Measurements from ENCODE around the gene CHRND. TPM values are rescaled to one million over a fixed set of nuclear protein-coding genes. Genes with fewer than 3 reads are reported as not detected.
A peak's percentile ranks its signal among the peaks of the same experiment; 100 is the strongest.

CHRND gene
- total RNA-seq, 4 donors from 2014 or later: not detected

GRCh38 chr2:232551250-232551638, 25.3 kb downstream of the CHRND start:
- Histone ChIP-seq H3K4me1 (peaks cover 0 to 53% (median 7%) of the 10 kb centered on the region in 4 donors), H3K9me3 (peaks cover 0 to 4% (median 0%) of the 10 kb centered on the region in 4 donors), H3K4me3 (peak overlapping the region; percentile 79 to 98 (median 86)), H3K27ac (peak overlapping the region; percentile 91 to 99 (median 96)), H3K36me3 (peaks cover 0 to 27% (median 0%) of the 10 kb centered on the region in 3 donors), H3K27me3 (no peaks in the 10 kb centered on the region)
- TF ChIP-seq EP300 (IDR thresholded peaks at IDR 0.05): no peak
- no peak for DNase-seq (ENCODE audit: low spot score in 2 of 2)
- WGBS, 2 donors: 14 to 22% methylated on average over 7 of the region's 7 CpGs

- peaks cover 0 to 4% (median 0%) of the 10 kb centered on the region in 4 donors for H3K9me3 ChIP-seq
- peak overlapping the region in 1 of 4 donors; percentile 99 for H3K27ac ChIP-seq
- no peak for TF ChIP-seq EP300 (IDR thresholded peaks at IDR 0.05)
- no peak for TF ChIP-seq CTCF (IDR thresholded peaks at IDR 0.05)
- no peak for TF ChIP-seq POLR2A (IDR thresholded peaks at IDR 0.05)
- H3K4me3 ChIP-seq: peak overlapping the region in 2 of 4 donors; percentile 79 to 98
- WGBS, 2 donors: 90 to 94% methylated on average over 4 of the region's 4 CpGs
- DNase-seq (ENCODE audit: low spot score in 2 of 2): no peak
- H3K4me1 ChIP-seq: peaks cover 0 to 53% (median 7%) of the 10 kb centered on the region in 4 donors
- H3K27me3 ChIP-seq: no peaks in the 10 kb centered on the region
- H3K36me3 ChIP-seq: peaks cover 0 to 27% (median under 1%) of the 10 kb centered on the region in 3 donors
Measured at GRCh38 chr2:232551776-232552175, 25.8 kb downstream of the CHRND start.

GRCh38 chr2:232556426-232556825, 30.5 kb downstream of the CHRND start:
- 84 to 85% methylated on average over 3 of the region's 3 CpGs for WGBS, 2 donors
- Histone ChIP-seq H3K27me3 (no peaks in the 10 kb centered on the region), H3K4me3 (no peak overlapping the region), H3K27ac (no peak overlapping the region), H3K4me1 (peaks cover 0 to 35% (median 7%) of the 10 kb centered on the region in 4 donors), H3K36me3 (peaks cover 0 to 57% (median 18%) of the 10 kb centered on the region in 3 donors), H3K9me3 (no peaks in the 10 kb centered on the region)
- no peak for TF ChIP-seq POLR2A (IDR thresholded peaks at IDR 0.05)
- TF ChIP-seq CTCF (IDR thresholded peaks at IDR 0.05): no peak
- TF ChIP-seq EP300 (IDR thresholded peaks at IDR 0.05): no peak
- DNase-seq (ENCODE audit: low spot score in 2 of 2): no peak

- Histone ChIP-seq H3K36me3 (peaks cover 0 to 97% (median 38%) of the 10 kb centered on the region in 3 donors), H3K4me1 (no peaks in the 10 kb centered on the region), H3K27me3 (no peaks in the 10 kb centered on the region), H3K27ac (no peak overlapping the region), H3K4me3 (no peak overlapping the region), H3K9me3 (no peaks in the 10 kb centered on the region)
- no peak for DNase-seq (ENCODE audit: low spot score in 2 of 2)
- 73 to 87% methylated on average over 8 of the region's 8 CpGs for WGBS, 2 donors
- TF ChIP-seq CTCF (IDR thresholded peaks at IDR 0.05) (no peak), EP300 (IDR thresholded peaks at IDR 0.05) (no peak), POLR2A (IDR thresholded peaks at IDR 0.05) (no peak)
Measured at GRCh38 chr2:232562515-232563151, 36.7 kb downstream of the CHRND start.

GRCh38 chr2:232563580-232563979, 37.6 kb downstream of the CHRND start:
- Histone ChIP-seq H3K4me3 (no peak overlapping the region), H3K9me3 (no peaks in the 10 kb centered on the region), H3K27ac (no peak overlapping the region), H3K4me1 (no peaks in the 10 kb centered on the region), H3K27me3 (no peaks in the 10 kb centered on the region), H3K36me3 (peaks cover 0 to 97% (median 33%) of the 10 kb centered on the region in 3 donors)
- no peak for TF ChIP-seq EP300 (IDR thresholded peaks at IDR 0.05)
- TF ChIP-seq POLR2A (IDR thresholded peaks at IDR 0.05): no peak
- no peak for TF ChIP-seq CTCF (IDR thresholded peaks at IDR 0.05)
- no peak for DNase-seq (ENCODE audit: low spot score in 2 of 2)
- 29 to 76% methylated on average over 3 of the region's 3 CpGs for WGBS, 2 donors
